ENCODE results near the gene LIN9.

Gene LIN9

GRCh38 chr1:226202246-226202645 is 106.7 kb downstream of the LIN9 start:
- Mint-ChIP-seq H3K4me3 (no peak overlapping the region), H3K9me3 (ENCODE audit: low read depth) (no peaks in the 10 kb centered on the region), H3K27ac (no peak overlapping the region), H3K27me3 (no peaks in the 10 kb centered on the region), H3K36me3 (no peaks in the 10 kb centered on the region), H3K4me1 (ENCODE audit: low read depth) (no peaks in the 10 kb centered on the region)

- Mint-ChIP-seq H3K27me3 (no peaks in the 10 kb centered on the region), H3K36me3 (no peaks in the 10 kb centered on the region), H3K4me3 (no peak overlapping the region), H3K4me1 (ENCODE audit: low read depth) (no peaks in the 10 kb centered on the region), H3K9me3 (ENCODE audit: low read depth) (no peaks in the 10 kb centered on the region), H3K27ac (no peak overlapping the region)
Measured at GRCh38 chr1:226201029-226201593, 107.9 kb downstream of the LIN9 start.

- no peak overlapping the region for H3K27ac Mint-ChIP-seq
- no peaks in the 10 kb centered on the region for H3K27me3 Mint-ChIP-seq
- H3K4me3 Mint-ChIP-seq, result no peak overlapping the region
- H3K4me1 Mint-ChIP-seq (ENCODE audit: low read depth), result no peaks in the 10 kb centered on the region
- no peaks in the 10 kb centered on the region for H3K36me3 Mint-ChIP-seq
- no peaks in the 10 kb centered on the region for H3K9me3 Mint-ChIP-seq (ENCODE audit: low read depth)
Measured at GRCh38 chr1:226199971-226200370, 109.0 kb downstream of the LIN9 start.

GRCh38 chr1:226195144-226195543 is 113.8 kb downstream of the LIN9 start:
- H3K36me3 Mint-ChIP-seq, result no peaks in the 10 kb centered on the region
- H3K9me3 Mint-ChIP-seq (ENCODE audit: low read depth), result no peaks in the 10 kb centered on the region
- no peak overlapping the region for H3K4me3 Mint-ChIP-seq
- no peaks in the 10 kb centered on the region for H3K27me3 Mint-ChIP-seq
- no peak overlapping the region for H3K27ac Mint-ChIP-seq
- no peaks in the 10 kb centered on the region for H3K4me1 Mint-ChIP-seq (ENCODE audit: low read depth)

GRCh38 chr1:226187380-226187779 is 121.6 kb downstream of the LIN9 start:
- H3K4me3 Mint-ChIP-seq, result peak overlapping the region; percentile 92
- H3K27me3 Mint-ChIP-seq, result no peaks in the 10 kb centered on the region
- H3K9me3 Mint-ChIP-seq (ENCODE audit: low read depth), result no peaks in the 10 kb centered on the region
- H3K27ac Mint-ChIP-seq, result peak overlapping the region; percentile 85
- peaks cover 5% of the 10 kb centered on the region for H3K36me3 Mint-ChIP-seq
- peaks cover 24% of the 10 kb centered on the region for H3K4me1 Mint-ChIP-seq (ENCODE audit: low read depth)

GRCh38 chr1:226187019-226187322 is 122.0 kb downstream of the LIN9 start:
- Mint-ChIP-seq H3K27me3 (no peaks in the 10 kb centered on the region), H3K27ac (peak overlapping the region; percentile 85), H3K4me3 (peak overlapping the region; percentile 92), H3K36me3 (peaks cover 5% of the 10 kb centered on the region), H3K4me1 (ENCODE audit: low read depth) (peaks cover 28% of the 10 kb centered on the region), H3K9me3 (ENCODE audit: low read depth) (no peaks in the 10 kb centered on the region)

- Mint-ChIP-seq H3K27ac (peak within 1 kb of the TSS; percentile 91), H3K9me3 (ENCODE audit: low read depth) (no peaks in the 10 kb centered on the region), H3K4me1 (ENCODE audit: low read depth) (peaks cover 34% of the 10 kb centered on the region), H3K27me3 (no peaks in the 10 kb centered on the region), H3K36me3 (peaks cover 6% of the 10 kb centered on the region), H3K4me3 (peak within 1 kb of the TSS; percentile 97)
Measured at GRCh38 chr1:226186124-226187018, 122.6 kb downstream of the LIN9 start, which contains the start of gene ACBD3. ACBD3 (minus strand) TSS chr1:226186741; CDS start chr1:226186675, 66 bp downstream.

GRCh38 chr1:226185141-226186036 is 123.6 kb downstream of the LIN9 start:
- H3K4me1 Mint-ChIP-seq (ENCODE audit: low read depth), result peaks cover 43% of the 10 kb centered on the region
- H3K27me3 Mint-ChIP-seq, result no peaks in the 10 kb centered on the region
- H3K4me3 Mint-ChIP-seq, result peak overlapping the region; percentile 97
- H3K36me3 Mint-ChIP-seq, result peaks cover 8% of the 10 kb centered on the region
- H3K27ac Mint-ChIP-seq, result peak overlapping the region; percentile 91
- no peaks in the 10 kb centered on the region for H3K9me3 Mint-ChIP-seq (ENCODE audit: low read depth)

GRCh38 chr1:226181996-226182714 is 126.8 kb downstream of the LIN9 start:
- Mint-ChIP-seq H3K27ac (no peak overlapping the region), H3K36me3 (peaks cover 11% of the 10 kb centered on the region)

More at GRCh38 chr1:226181996-226182714, 126.8 kb downstream of the LIN9 start:
- H3K9me3 Mint-ChIP-seq (ENCODE audit: low read depth), result no peaks in the 10 kb centered on the region
- no peaks in the 10 kb centered on the region for H3K27me3 Mint-ChIP-seq
- H3K4me3 Mint-ChIP-seq, result no peak overlapping the region
- H3K4me1 Mint-ChIP-seq (ENCODE audit: low read depth), result peaks cover 59% of the 10 kb centered on the region

Measured in activated naive CD8-positive, alpha-beta T cell (primary cell).